Measurements from ENCODE around the gene PTPRA. TPM values are rescaled to one million over a fixed set of nuclear protein-coding genes. Genes with fewer than 3 reads are reported as not detected.

Gene PTPRA
- total and polyA plus RNA-seq, 2 of the 13 experiments (the other 11 are each of a cell fraction or from before 2014, with no cell fraction given): 47.2 to 127 TPM

GRCh38 chr20:2840138-2840966, 32.9 kb upstream of the PTPRA start, which contains the start of the genes PCED1A and VPS16 (continued):
- no peak for TF ChIP-seq MATR3 (CRISPR knock-in tag; IDR thresholded peaks at IDR 0.05)
- peak; percentile 93; the same call in 1 of the 2 replicates for TF ChIP-seq ZNF205 (CRISPR knock-in tag; IDR thresholded peaks at IDR 0.05)
- no peak for TF ChIP-seq NR2F2 (IDR thresholded peaks at IDR 0.05; ENCODE audit: borderline replicate concordance, low read depth)
- no peak for TF ChIP-seq ZNF644 (CRISPR knock-in tag; IDR thresholded peaks at IDR 0.05; ENCODE audit: low read depth)
- TF ChIP-seq PATZ1 (CRISPR knock-in tag; IDR thresholded peaks at IDR 0.05): no peak; the same call in 1 of the 2 replicates
- no peak for TF ChIP-seq RERE (CRISPR knock-in tag; IDR thresholded peaks at IDR 0.05; ENCODE audit: low read depth)
- peak; percentile 80 for TF ChIP-seq ZBTB2 (CRISPR knock-in tag; IDR thresholded peaks at IDR 0.05; ENCODE audit: low read depth)
- peak; percentile 91; the same call in 1 of the 2 replicates for TF ChIP-seq KMT2A (CRISPR knock-in tag; IDR thresholded peaks at IDR 0.05)
- peak; percentile 65; the same call in 1 of the 2 replicates for TF ChIP-seq ZNF3 (CRISPR knock-in tag; IDR thresholded peaks at IDR 0.05)
- no peak for TF ChIP-seq RARG (CRISPR knock-in tag; IDR thresholded peaks at IDR 0.05; ENCODE audit: low read depth)
- peak; percentile 94 for TF ChIP-seq ZSCAN31 (CRISPR knock-in tag; IDR thresholded peaks at IDR 0.05; ENCODE audit: low read depth)
- peak; percentile 99 for TF ChIP-seq ZNF451 (CRISPR knock-in tag; IDR thresholded peaks at IDR 0.05)
- no peak for TF ChIP-seq KAT2B (IDR thresholded peaks at IDR 0.05; ENCODE audit: borderline replicate concordance, low read depth, low read length)
- no peak; the same call in none of the 2 replicates for TF ChIP-seq ZNF710 (CRISPR knock-in tag; IDR thresholded peaks at IDR 0.05; ENCODE audit: borderline replicate concordance)
- TF ChIP-seq TOE1 (CRISPR knock-in tag; IDR thresholded peaks at IDR 0.05): peak; percentile 62; the same call in 1 of the 2 replicates
- peak; percentile 67; the same call in 1 of the 2 replicates for TF ChIP-seq GMEB2 (CRISPR knock-in tag; IDR thresholded peaks at IDR 0.05; ENCODE audit: low read depth)
